ENCODE data around the gene SLCO2B1.
"Not testable (repeated sequence)": the region's sequence is repeated elsewhere in the genome, so short reads cannot be mapped to it uniquely, and the experiment has no call there.

Gene SLCO2B1, protein sequence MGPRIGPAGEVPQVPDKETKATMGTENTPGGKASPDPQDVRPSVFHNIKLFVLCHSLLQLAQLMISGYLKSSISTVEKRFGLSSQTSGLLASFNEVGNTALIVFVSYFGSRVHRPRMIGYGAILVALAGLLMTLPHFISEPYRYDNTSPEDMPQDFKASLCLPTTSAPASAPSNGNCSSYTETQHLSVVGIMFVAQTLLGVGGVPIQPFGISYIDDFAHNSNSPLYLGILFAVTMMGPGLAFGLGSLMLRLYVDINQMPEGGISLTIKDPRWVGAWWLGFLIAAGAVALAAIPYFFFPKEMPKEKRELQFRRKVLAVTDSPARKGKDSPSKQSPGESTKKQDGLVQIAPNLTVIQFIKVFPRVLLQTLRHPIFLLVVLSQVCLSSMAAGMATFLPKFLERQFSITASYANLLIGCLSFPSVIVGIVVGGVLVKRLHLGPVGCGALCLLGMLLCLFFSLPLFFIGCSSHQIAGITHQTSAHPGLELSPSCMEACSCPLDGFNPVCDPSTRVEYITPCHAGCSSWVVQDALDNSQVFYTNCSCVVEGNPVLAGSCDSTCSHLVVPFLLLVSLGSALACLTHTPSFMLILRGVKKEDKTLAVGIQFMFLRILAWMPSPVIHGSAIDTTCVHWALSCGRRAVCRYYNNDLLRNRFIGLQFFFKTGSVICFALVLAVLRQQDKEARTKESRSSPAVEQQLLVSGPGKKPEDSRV

DNA sequence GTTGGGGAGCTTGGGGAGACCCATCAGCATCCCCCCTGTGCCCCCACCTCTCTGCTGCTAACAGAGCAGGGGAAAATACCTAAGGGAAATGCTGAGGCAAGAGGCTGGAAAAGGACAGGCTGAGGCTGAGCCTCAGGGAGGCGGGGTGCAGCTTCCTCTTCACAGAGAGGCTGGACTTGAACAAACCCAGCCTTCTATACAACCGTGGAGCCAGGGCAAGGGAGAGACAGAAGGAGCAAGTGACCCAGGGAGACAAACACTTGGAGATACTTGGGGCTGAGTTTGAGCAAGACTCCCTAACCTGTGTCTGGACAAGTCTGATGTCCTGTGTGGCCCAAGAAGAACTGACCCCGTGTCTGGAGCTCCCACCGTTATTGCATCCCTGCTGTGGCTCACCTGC, at the start of gene SLCO2B1:
Gene SLCO2B1 (plus strand): TSS at position 229 of the 400 bp plus-strand sequence. CDS start 275 bp downstream, outside the sequence.
- DNase-seq (ENCODE audit: low read depth): no peak

DNA sequence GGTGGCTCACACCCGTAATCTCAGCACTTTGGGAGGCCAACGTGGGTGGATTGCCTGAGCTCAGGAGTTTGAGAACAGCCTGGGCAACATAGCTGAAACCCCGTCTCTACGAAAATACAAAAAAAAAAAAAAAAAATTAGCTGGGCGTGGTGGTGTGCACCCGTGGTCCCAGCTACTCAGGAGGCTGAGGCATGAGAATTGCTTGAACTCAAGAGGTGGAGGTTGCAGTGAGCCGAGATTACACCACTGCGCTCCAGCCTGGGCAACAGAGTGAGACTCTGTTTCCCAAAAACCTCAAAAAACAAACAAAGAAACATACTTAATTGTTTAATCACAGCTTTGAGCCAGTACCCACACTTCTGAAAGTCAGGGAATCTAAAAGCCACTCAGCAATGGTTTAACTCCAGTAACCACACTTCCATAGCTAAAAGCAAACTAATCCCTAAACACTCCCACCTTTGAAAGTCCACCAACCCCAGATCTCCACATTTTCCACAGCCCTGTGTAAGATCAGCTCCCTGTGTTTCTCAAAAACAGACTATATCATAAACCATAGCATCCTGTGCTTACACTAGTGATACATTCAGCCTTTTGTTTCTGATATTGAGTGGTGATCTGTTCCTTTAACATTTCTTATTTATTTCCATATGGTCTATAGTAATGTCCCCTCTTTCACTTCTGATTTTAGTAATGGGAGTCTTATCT, 49.3 kb upstream of the SLCO2B1 start:
- no peak for DNase-seq (ENCODE audit: low read depth)

DNA sequence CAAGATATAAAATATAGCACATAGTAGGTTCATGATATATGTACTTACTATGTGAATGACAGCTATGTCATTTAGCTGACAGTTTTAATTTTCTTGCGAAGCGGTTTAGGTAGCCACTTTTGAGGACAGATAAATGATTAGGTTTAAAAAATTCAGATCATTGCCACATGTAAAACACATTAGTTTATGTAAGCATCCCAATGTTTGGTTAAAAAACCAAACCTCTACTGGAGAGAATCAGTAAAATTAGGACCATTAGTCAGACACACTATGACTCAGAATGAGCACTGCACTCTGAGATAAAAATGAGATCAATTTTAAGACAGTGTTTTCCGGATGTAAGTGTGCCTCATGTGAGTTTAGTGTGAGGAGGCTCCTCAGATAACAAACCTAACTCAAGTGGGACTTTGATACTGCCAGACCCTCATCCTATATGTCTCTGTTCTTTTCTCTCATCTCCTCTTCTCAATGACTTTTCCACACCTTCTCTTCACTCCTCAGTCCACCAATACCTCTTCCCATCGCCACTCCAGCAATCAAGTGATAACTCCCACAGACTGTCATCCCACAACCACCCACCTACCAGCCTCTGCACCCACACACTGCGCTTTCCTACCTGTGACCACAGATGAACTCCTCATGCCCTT, 47.4 kb upstream of the SLCO2B1 start:
- no peak for DNase-seq (ENCODE audit: low read depth)

DNA sequence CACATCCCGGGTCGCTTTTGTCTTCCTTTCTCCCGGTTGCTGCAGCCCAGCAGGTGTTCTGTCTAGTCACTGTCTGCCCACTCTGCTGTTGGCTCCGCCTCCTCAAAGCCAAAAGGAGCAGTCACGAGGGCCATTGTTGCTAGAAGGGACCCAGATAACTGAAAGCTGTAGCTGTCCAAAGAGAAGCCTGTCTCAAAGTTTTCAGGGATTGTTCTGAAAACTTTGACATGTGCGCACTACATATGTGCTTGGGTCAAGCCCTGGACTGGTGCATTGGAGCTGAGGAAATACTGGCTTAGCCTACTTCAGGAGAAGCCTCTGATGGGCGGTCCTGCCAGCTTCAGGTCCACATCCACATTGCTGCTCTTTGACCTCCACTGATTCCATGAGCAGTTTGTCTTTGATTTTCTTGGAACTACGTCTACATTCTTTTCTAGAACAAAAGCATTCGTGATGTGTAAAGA, 45.4 kb upstream of the SLCO2B1 start:
- no peak for DNase-seq (ENCODE audit: low read depth)

DNA sequence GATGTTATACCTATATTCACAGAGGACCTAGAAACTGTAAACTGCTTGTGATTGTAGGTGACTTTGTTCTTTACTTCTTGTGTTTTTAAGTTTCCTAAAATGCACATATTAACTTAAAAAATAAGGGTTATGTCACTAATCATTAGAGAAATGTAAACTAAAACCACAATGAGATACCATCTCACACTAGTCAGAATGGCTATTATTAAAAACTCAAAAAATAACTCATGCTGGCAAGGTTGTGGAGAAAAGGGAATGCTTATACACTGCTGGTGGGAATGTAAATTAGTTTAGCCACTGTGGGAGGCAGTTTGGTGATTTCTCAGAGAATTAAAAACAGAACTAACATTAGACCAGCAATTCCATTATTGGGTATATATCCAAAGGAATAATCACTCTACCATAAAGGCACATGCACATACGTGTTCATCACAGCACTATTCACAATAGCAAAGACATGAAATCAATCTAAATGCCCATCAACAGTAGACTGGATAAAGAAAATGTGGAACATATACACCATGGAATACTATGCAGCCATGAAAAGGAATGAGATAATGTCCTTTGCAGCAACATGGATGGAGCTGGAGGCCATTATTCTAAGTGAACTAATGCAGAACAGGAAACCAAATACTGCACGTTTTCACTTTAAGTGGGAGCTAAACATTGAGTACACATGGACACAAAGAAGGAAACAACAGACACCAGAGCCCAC, 44.8 kb upstream of the SLCO2B1 start:
- DNase-seq (ENCODE audit: low read depth): not testable (repeated sequence)

DNA sequence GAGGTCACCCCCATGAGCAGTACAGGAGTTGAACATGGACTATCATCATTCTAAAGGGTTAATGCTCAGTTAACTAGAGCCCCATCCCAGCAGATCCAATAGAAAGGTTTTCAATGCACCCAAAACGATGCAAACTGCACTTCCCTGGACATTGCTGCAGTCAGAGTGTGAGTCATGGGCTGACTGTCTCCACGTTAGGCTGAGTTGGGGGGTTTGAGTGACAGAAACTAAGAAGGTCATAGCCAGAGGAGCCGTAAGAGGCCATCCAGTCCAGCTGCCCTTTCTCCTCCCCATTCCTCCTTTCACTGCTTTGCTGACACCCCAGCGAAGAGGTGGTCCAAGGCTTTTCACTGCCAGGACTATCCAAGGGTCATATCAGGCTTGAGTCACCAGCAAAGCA, 43.7 kb upstream of the SLCO2B1 start:
- DNase-seq (ENCODE audit: low read depth): no peak

DNA sequence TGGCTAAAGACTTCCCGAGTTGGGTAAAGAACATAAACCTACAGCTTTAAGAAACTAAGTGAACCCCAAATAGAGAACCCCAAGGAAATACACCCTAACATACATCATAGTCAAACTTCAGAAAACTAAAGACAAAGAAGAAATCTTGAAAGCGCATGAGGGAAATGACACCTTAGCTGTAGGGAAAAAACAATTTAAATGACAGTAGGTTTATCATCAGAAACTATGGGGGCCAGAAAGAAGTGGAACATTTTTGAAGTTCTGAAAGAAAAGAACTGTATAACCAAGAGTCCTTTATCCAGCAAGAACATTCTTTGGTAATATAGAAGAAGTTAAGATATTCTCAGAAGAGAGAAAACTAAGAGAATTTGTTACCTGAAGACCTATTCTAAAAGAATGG, 38.7 kb upstream of the SLCO2B1 start:
- no peak for DNase-seq (ENCODE audit: low read depth)

DNA sequence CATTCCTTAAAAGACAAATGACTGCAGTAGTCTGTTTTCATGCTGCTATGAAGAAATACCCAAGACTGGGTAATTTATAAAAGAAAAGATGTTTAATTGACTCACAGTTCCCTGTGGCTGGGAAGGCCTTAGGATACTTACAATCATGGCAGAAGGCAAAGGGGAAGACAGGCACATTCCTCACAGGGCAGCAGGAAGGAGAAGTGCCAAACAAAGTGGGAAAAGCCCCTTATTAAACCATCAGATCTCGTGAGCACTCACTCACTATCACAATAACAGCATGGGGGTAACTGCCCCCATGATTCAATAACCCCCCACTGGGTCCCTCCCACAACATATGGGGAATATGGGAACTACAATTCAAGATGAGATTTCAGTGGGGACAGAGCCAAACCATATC, 37.9 kb upstream of the SLCO2B1 start:
- no peak for DNase-seq (ENCODE audit: low read depth)

DNA sequence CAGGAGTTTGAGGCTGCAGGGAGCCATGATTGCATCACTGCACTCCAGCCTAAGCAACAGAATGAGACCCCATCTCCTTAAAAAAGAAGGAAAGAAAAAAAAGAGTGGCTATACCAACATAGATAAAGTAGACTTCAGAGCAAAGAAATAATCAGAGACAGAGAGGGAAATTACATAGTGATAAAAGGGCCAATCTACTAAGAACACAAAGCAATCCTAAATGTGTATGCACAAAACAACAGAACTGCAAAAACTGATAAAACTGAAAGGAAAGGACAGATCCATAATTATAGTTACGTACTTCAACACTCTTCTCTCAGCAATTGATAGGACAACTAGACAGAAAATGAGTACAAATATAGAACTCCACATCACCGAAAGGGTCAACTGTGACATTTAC, 36.4 kb upstream of the SLCO2B1 start:
- no peak for DNase-seq (ENCODE audit: low read depth)

DNA sequence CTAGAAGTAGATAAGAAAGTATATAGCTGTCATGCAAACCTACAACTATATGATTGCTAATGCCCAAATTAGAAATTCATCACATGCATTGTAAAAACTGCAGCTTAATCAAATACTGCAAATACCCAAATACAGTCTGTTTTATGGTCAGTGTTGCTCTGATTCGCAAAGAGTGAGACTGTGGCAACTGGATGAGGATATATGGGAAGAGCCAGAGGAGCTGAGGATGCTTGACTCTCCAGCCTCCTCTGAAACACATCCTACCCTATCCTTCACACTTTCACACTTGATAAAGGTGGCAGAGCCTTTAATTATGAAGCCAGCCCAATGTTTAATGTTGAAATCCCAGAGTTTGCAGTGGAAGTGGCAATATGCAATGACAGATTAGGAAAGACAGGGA, 32.3 kb upstream of the SLCO2B1 start:
- DNase-seq (ENCODE audit: low read depth): no peak

DNA sequence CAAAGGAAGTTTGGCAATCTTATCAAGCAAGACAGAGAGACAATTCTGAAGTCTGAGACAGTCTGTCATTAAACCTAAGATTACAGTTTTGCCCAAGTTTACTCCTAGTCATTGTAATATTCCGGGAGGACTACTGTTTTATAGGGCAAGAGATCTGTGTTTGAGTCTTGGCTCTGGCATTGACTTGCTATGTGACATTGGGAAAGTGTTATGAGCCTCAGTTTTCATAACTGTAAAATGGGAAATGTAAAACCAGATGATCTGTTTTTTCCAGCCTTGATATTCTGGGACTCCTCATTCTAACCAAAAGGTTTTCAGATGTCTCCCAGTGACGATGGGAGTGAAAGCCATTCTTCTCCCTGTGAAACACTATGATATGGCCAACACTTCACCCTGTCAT, 24.3 kb upstream of the SLCO2B1 start:
- DNase-seq (ENCODE audit: low read depth): no peak

DNA sequence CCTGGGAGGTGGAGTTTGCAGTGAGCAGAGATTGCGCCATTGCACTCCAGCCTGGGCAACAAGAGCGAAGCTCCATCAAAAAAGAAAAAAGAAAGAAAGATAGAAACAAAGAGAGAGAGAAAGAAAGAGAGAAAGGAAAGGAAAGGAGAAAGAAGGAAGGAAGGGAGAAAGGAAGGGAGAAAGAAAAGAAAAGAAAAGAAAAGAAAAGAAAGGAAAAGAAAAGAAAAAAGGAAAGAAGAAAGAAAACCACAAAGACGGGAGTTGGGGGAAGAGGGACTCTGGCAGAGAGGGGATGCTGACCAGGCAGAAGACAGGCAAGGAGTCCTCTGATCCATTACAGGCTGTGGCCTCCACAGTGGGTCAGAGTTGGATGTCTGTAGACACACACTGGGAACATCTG, 18.8 kb upstream of the SLCO2B1 start:
- no peak for DNase-seq (ENCODE audit: low read depth)

DNA sequence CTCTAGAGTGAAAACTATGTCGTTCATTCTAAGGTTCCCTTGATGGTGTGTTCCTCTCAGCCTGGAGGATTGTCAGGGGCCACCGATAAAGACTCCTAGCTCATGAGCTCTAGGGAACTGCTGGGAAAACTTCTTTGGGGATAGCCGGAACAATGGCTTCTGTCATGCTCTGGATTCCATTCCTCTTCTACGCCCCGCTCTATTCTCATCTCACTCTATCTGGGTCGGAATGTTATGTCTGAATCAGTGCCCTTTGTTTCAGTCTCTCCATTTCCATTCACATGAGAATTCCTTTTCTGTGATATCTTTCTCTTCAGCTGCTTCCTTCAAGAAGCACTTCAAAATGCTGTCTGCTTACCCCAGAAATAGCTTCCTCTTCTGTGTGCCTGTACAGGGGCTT, 16.9 kb upstream of the SLCO2B1 start:
- DNase-seq (ENCODE audit: low read depth): no peak

DNA sequence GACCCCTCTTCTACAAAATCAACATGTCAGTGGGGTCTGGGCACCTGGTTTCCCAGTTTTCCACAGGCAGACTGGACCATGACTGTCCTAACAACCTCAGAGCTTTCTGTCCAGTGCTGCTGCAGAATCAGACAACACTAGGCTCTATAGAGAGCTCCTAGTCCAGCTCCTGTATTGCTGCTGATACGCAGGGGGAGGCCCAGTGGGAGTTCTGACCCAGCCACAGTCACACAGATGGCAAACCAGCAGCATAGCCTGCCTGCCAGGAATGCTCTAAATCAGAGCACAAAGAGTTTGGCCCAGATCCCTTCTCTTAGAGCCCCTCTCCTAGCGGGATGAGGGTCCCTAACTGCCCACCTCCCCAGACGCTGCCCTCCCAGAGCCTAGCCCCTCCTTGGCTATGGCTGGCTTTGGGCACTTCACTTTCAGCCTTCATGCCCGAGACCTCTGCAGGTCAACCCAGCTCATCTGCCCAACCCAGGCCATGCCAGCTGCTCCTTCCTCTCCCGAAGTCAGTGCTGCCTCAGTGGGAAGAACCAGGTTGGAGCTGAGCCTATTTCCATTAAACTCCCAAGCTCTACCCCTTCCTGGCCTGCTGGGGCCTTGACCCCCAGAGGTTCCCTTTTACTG, 15.8 kb upstream of the SLCO2B1 start:
- DNase-seq (ENCODE audit: low read depth): no peak

DNA sequence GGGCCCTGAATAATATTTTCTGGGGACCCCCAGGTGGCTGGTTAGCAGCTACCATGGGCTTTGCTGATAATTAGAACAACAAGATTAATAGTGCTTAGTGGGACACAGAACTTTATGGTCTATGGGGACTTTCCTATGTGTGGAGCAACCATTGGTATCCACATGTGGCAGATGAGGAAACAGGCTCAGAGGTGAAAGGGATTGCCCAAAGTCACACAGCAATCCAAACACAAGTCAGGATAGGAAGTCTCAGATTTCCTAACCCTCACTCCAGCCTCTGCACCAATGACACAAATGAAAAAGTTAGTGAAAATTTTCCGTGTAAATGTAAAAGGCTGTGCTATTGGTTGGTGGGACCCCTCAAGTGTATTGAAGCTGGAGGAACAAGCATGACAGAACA, 15.3 kb upstream of the SLCO2B1 start:
- DNase-seq (ENCODE audit: low read depth): no peak

DNA sequence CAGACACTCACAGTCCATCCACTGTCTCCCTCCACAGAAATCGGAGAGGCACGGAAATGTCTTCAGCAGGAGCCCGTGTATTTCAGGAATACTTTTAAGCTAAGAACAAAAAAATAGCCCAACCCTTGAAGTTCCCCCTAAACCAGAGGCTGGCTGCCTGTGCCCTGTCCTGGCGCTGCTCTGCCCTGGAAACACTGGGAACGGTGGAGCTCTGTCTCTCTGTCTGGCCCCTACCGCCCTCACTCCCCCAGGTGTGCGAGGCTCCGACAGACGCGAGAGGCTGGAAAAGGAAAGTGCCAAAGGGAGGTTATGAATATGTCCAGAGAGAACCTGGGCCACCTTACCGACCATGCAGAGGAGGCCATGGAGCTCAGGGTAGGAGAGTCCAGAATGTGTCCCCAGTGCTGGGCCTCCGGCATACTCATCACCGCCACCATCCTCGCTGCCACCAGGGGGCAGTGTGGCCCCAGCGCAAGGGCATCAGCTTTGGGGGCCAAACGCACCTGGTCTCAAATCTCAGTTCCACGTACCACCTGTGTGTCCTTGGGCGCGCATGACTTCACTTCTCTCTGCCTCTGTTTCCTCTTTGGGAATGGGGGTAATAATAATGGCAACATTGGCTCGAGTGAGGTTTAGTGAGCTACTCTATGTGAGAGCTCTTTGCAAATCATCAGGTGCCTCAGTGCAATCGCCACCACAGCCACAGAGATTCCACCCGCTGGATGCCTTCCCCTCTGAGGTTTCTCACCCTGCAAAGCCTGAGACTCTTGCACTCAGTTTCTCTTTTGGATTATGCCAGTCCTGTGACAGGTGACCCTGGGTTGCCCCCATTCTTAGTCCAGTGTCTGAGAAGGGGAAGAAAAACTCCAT, 10.4 kb upstream of the SLCO2B1 start:
- DNase-seq (ENCODE audit: low read depth): peak; percentile 56

DNA sequence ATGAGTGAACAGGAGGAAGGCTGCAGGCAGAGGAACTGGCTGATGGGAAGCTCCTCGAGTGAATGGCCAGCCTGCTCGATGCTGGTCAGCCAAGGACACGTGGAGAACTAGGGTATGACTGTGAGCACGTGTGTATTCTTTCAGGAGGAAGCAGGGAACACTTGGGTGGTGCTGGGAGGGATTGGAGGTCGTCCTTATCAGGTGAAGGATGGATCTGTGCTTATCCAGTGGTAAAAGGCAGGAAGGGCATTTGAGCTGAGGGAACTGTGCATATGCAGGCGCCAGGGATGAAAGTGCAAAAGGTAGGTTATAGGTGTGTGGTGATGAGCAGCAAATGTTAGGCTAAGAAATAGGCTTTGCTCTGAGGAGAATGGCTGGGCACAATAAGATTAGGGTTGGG, 9.7 kb upstream of the SLCO2B1 start:
- DNase-seq (ENCODE audit: low read depth): no peak

DNA sequence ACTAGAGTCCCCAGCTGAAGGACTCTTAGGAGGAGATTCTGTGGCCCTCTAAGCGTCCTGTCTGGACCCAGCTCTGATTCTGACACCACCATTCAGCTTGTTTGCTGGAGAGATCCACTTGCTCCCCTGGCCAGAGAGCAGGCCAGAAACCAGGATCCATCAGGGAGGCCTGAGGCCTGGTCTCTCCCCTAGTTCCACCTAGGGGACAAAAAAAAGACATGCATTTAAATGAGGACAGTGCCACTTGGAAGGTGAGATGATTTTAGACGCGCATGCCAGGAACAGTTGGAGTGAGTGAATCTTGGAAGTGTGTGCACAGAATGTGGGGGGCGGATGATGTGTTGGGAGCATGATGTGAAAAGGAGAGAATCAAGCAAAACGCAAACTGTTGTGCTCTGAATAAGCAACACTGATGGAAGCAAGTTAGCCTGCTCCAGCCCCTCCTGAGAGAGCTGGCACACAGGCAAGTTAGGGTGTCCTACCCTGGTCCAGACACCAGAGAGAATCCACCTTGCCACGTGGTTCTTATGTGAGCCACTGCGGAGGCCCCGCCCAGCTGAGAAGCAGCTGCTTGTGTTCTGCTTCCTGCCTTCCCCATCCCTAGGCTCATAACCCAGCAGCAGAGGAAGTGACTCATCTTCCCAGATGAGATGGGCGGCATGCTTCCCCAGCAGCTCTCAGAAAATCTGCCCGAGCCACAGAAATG, 8.0 kb upstream of the SLCO2B1 start:
- peak; percentile 56 for DNase-seq (ENCODE audit: low read depth)

DNA sequence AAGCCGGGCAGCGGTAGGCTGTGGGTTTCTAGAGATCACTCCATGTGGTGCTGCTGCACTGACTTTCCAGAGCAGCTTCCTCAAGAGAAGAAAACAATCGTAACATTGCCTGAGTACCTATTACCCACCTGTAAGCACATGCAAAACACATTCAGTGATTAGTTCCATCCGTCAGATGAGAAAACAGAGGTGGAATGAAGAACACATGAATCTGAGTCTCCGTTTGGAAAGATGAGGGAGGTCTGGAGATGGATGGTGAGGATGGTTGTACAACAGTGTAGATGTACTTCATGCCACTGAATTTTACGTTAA, 7.5 kb upstream of the SLCO2B1 start:
- DNase-seq (ENCODE audit: low read depth): no peak

DNA sequence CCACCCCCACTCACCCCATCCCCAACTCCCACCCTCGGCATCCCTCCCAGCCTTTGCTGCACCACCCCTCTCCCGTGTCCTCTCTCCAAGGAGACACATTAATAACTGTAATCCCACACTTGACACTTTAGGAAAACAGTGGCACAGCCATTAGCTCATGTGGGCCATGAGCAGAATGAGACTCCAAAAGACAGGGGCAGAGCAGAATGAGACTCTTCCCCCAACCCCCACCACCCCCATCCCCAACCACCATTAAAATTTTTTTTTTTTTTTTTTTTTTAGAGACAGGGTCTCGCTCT, 6.2 kb upstream of the SLCO2B1 start:
- DNase-seq (ENCODE audit: low read depth): no peak
